PC-3 (cell line): ENCODE results near the gene VPS8. TPM values are rescaled to one million over a fixed set of nuclear protein-coding genes. Genes with fewer than 3 reads are reported as not detected.

Source experiments
- ATAC-seq: fragments of 200-7000 bp; cut with Tn5 transposase; 2 replicates; pipeline ENCODE4 v1.9.1; 2020; ENCODE audit warnings: mild to moderate bottlenecking, moderate library complexity
- BruUV-seq: library from RNA; stranded (reverse); fragments of 400-500 nt; replicated peaks from 2 replicates; lab custom pipeline; 2021; lab: Mats Ljungman, UMichigan
- CTCF ChIA-PET: fragments of 300-600 bp; sonication (Branson Sonifier 250); formaldehyde crosslinking; loops from one replicate; lab custom pipeline; 2022; ENCODE audit warnings: antibody characterized with exemption; lab: Charles Lee
- POLR2A ChIA-PET: fragments of 300-600 bp; sonication (Branson Sonifier 250); formaldehyde crosslinking; loops from one replicate; lab custom pipeline; 2022; ENCODE audit warnings: antibody characterized with exemption; ENCODE audit not compliant: unreplicated experiment; lab: Charles Lee
- DNase-seq: peaks from one replicate; pipeline ENCODE4 v3.0.0-alpha.2; 2015
- H2AFZ ChIP-seq: fragments of 300-600 bp; sonication (generic); 2 replicates; pipeline ENCODE4 v1.6.0; 2016; ENCODE audit warnings: antibody characterized with exemption, low read length
- H3F3A ChIP-seq: fragments of 300-600 bp; sonication (generic); one replicate; pipeline ENCODE4 v1.6.0; 2017; ENCODE audit warnings: antibody characterized with exemption, low read length, control low read depth, mild to moderate bottlenecking; ENCODE audit not compliant: unreplicated experiment
- H3K27ac ChIP-seq: fragments of 300-600 bp; sonication (generic); 2 replicates; pipeline ENCODE4 v1.5.1; 2016; ENCODE audit warnings: mild to moderate bottlenecking, low read length
- H3K27me3 ChIP-seq: fragments of 300-600 bp; sonication (generic); 2 replicates; pipeline ENCODE4 v1.6.1; 2016; ENCODE audit warnings: low read length, mixed read lengths
- H3K36me3 ChIP-seq: fragments of 300-600 bp; sonication (generic); 2 replicates; pipeline ENCODE4 v1.6.1; 2016; ENCODE audit warnings: low read depth, mixed run types, low read length, mixed read lengths
- H3K4me1 ChIP-seq: fragments of 300-600 bp; sonication (generic); 2 replicates; pipeline ENCODE4 v1.5.1; 2016; ENCODE audit warnings: low read length; ENCODE audit not compliant: insufficient read depth
- H3K4me2 ChIP-seq: fragments of 300-600 bp; sonication (generic); 2 replicates; pipeline ENCODE4 v1.6.0; 2016; ENCODE audit warnings: low read length
- H3K4me3 ChIP-seq: fragments of 300-600 bp; sonication (generic); 2 replicates; pipeline ENCODE4 v1.5.1; 2016; ENCODE audit warnings: mild to moderate bottlenecking, low read length, mixed read lengths
- H3K79me2 ChIP-seq: fragments of 300-600 bp; sonication (generic); 2 replicates; pipeline ENCODE4 v1.6.1; 2017; ENCODE audit warnings: low read length, mixed read lengths
- H3K9ac ChIP-seq: fragments of 300-600 bp; sonication (generic); 2 replicates; pipeline ENCODE4 v1.6.0; 2016; ENCODE audit warnings: mild to moderate bottlenecking, low read length
- H3K9me2 ChIP-seq: fragments of 300-600 bp; sonication (generic); replicated peaks from 2 replicates; pipeline ENCODE4 v1.6.1; 2016; ENCODE audit warnings: mixed run types, low read length, mixed read lengths
- H3K9me3 ChIP-seq: fragments of 300-600 bp; sonication (generic); 2 replicates; pipeline ENCODE4 v1.6.1; 2016; ENCODE audit warnings: low read length, mixed read lengths
- H4K20me1 ChIP-seq: fragments of 300-600 bp; sonication (generic); 2 replicates; pipeline ENCODE4 v1.6.1; 2016; ENCODE audit warnings: low read length, mixed read lengths
- CTCF ChIP-seq: fragments of 300-600 bp; sonication (generic); conservative IDR thresholded peaks from 2 replicates; pipeline ENCODE4 v1.5.1; 2017; ENCODE audit warnings: antibody characterized with exemption, low read depth, mild to moderate bottlenecking, low read length
- EZH2 ChIP-seq: fragments of 300-600 bp; sonication (generic); IDR thresholded peaks from one replicate; pipeline ENCODE4 v1.6.1; 2017; ENCODE audit warnings: antibody characterized with exemption, mild to moderate bottlenecking, low read length; ENCODE audit not compliant: unreplicated experiment
- EZH2phosphoT487 ChIP-seq: fragments of 300-600 bp; sonication (generic); IDR thresholded peaks from 2 replicates; pipeline ENCODE4 v1.6.1; 2018; ENCODE audit warnings: mild to moderate bottlenecking, antibody characterized with exemption, low read length, borderline replicate concordance
- intact Hi-C: fragments of 100-400 bp; cut with micrococcal nuclease; formaldehyde crosslinking; loops from 2 replicates; pipeline ENCODE4 v1.9.0; 2023
- total RNA-seq: library from RNA; depleted of rRNA; stranded (reverse); fragments of >200 nt; gene quantifications from 2 replicates; pipeline ENCODE4 v1.2.3, GENCODE V29; 2014

Gene VPS8
- total RNA-seq, 1 experiment from 2014 or later = 38.0 TPM

DNA sequence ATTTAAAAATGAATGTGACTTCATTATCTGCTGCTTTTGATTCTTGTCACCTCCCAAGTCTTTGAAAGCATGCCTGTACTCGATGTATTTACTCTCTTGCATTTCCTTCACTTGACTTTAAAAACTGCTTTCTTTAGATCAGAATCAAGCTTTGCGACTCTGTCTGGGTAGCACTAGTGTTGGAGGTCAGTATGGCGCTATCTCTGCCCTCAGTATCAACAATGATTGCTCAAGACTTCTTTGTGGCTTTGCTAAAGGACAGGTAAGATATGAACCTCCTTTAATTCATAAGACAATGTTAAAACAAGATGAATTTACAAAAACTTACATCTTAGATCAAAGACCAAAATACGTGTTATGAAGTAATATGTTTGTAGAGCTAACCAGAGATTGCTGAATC lies 37.0 kb downstream of the VPS8 start:
- Histone ChIP-seq H3K9me2 (no peaks in the 10 kb centered on the region), H3K4me2 (no peak overlapping the region), H3K4me3 (no peak overlapping the region), H3K9me3 (no peaks in the 10 kb centered on the region), H2AFZ (no peak overlapping the region), H3K27me3 (no peaks in the 10 kb centered on the region), H4K20me1 (no peaks in the 10 kb centered on the region), H3K4me1 (peaks cover 1% of the 10 kb centered on the region; the same call in 1 of the 2 replicates), H3K79me2 (no peaks in the 10 kb centered on the region), H3K36me3 (peaks cover 4% of the 10 kb centered on the region; the same call in 1 of the 2 replicates), H3K9ac (no peak overlapping the region), H3F3A (no peaks in the 10 kb centered on the region), H3K27ac (no peak overlapping the region)
- TF ChIP-seq EZH2 (no peak), CTCF (no peak), EZH2phosphoT487 (no peak)
- BruUV-seq = no TSS peak
- ChIA-PET CTCF (no interaction called here), POLR2A (no interaction called here)
- intact Hi-C loops = no loop called here
- ATAC-seq (no peak), DNase-seq (no peak)

GRCh38 chr3:184850201-184850600 lies 38.2 kb downstream of the VPS8 start:
- H3K4me1 ChIP-seq = no peaks in the 10 kb centered on the region
- ATAC-seq (no peak), DNase-seq (no peak)
- intact Hi-C loops = no loop called here
- H3K27me3 ChIP-seq = no peaks in the 10 kb centered on the region
- no peaks in the 10 kb centered on the region for H3K9me3 ChIP-seq
- H3K4me2 ChIP-seq = no peak overlapping the region
- no peak overlapping the region for H3K4me3 ChIP-seq
- H3K36me3 ChIP-seq = peaks cover 8% of the 10 kb centered on the region; the same call in 1 of the 2 replicates
- no peak overlapping the region for H2AFZ ChIP-seq
- H3K9me2 ChIP-seq = no peaks in the 10 kb centered on the region
- TF ChIP-seq CTCF (no peak), EZH2 (no peak), EZH2phosphoT487 (no peak)
- ChIA-PET POLR2A (no interaction called here), CTCF (no interaction called here)
- no peak overlapping the region for H3K27ac ChIP-seq
- no peak overlapping the region for H3K9ac ChIP-seq
- BruUV-seq = no TSS peak
- H3F3A ChIP-seq = no peaks in the 10 kb centered on the region
- no peaks in the 10 kb centered on the region for H3K79me2 ChIP-seq
- H4K20me1 ChIP-seq = no peaks in the 10 kb centered on the region

DNA sequence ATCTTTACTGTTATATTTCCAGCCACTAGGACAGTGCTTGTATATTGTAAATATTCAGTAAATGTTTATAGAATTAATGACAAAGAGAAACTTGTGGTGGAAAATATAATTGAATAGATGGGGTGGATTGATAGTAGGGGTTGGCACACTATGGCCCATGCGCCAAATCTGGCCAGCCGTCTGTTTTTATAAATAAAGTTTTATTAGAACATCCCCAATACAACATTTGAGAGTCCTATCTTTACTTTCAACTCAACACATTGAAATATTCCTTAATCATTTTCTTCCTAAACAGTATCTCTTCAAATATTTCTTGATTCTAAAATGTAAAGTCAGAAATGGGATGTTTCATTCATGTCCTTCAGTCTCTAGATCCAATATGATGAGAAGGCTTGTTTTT lies 45.1 kb downstream of the VPS8 start:
- Histone ChIP-seq H3K27me3 (no peaks in the 10 kb centered on the region), H2AFZ (no peak overlapping the region), H3K4me2 (no peak overlapping the region), H3F3A (no peaks in the 10 kb centered on the region), H3K4me3 (no peak overlapping the region), H3K79me2 (no peaks in the 10 kb centered on the region), H3K4me1 (no peaks in the 10 kb centered on the region), H4K20me1 (no peaks in the 10 kb centered on the region), H3K9me2 (no peaks in the 10 kb centered on the region), H3K27ac (no peak overlapping the region), H3K36me3 (peaks cover 23% of the 10 kb centered on the region; the same call in 1 of the 2 replicates), H3K9me3 (no peaks in the 10 kb centered on the region), H3K9ac (no peak overlapping the region)
- intact Hi-C loops = no loop called here
- DNase-seq = no peak
- no peak for ATAC-seq
- POLR2A ChIA-PET = no interaction called here
- CTCF ChIA-PET = no interaction called here
- no TSS peak for BruUV-seq
- no peak for TF ChIP-seq EZH2
- no peak for TF ChIP-seq EZH2phosphoT487
- TF ChIP-seq CTCF = no peak
